ENCODE measurements around the gene FAM171A1.

The FAM171A1 gene

DNA sequence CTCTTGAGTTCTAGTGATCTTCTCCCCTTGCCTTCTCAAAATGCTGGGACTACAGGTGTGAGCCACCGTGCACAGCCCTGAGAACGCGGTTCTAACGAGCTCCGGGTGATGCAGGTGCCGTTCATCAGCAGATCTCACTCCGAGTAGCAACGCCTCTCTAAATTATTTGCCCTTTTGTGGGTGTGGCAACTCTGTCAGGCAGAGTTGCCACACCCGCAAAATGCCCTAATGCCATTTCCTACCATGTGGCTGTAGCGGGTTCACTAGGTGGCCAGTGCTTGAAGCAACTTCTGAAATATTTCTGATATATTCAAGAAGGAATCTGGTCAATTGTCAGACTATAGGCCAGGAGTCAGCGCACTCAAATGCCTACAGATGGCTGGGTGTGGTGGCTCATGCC lies 139.7 kb downstream of the FAM171A1 start:
- H3K9me3 ChIP-seq (ENCODE audit: low read length) = no peaks in the 10 kb centered on the region
- no peak overlapping the region for H3K9ac ChIP-seq (ENCODE audit: low read length)
- no peak overlapping the region for H3K27ac ChIP-seq (ENCODE audit: low read depth, low read length)
- no peaks in the 10 kb centered on the region for H3K4me1 ChIP-seq (ENCODE audit: insufficient read depth, low read length)
- H3K4me3 ChIP-seq (ENCODE audit: low read depth in 1 of 2, low read length in 2 of 2) = no peak overlapping the region
- H3K36me3 ChIP-seq (ENCODE audit: insufficient read depth, low read length) = no peaks in the 10 kb centered on the region
- H3K27me3 ChIP-seq (ENCODE audit: control insufficient read depth in 1 of 2, insufficient read depth in 2 of 2, low read length in 2 of 2) = no peaks in the 10 kb centered on the region

GRCh38 chr10:15230257-15230656 lies 140.8 kb downstream of the FAM171A1 start:
- Histone ChIP-seq H3K9me3 (ENCODE audit: low read length) (no peaks in the 10 kb centered on the region), H3K4me3 (ENCODE audit: low read depth in 1 of 2, low read length in 2 of 2) (no peak overlapping the region), H3K9ac (ENCODE audit: low read length) (no peak overlapping the region), H3K27me3 (ENCODE audit: control insufficient read depth in 1 of 2, insufficient read depth in 2 of 2, low read length in 2 of 2) (no peaks in the 10 kb centered on the region), H3K36me3 (ENCODE audit: insufficient read depth, low read length) (no peaks in the 10 kb centered on the region), H3K4me1 (ENCODE audit: insufficient read depth, low read length) (no peaks in the 10 kb centered on the region), H3K27ac (ENCODE audit: low read depth, low read length) (no peak overlapping the region)

GRCh38 chr10:15229268-15229667 lies 141.8 kb downstream of the FAM171A1 start:
- no peak overlapping the region for H3K4me3 ChIP-seq (ENCODE audit: low read depth in 1 of 2, low read length in 2 of 2)
- no peak overlapping the region for H3K27ac ChIP-seq (ENCODE audit: low read depth, low read length)
- no peaks in the 10 kb centered on the region for H3K4me1 ChIP-seq (ENCODE audit: insufficient read depth, low read length)
- H3K27me3 ChIP-seq (ENCODE audit: control insufficient read depth in 1 of 2, insufficient read depth in 2 of 2, low read length in 2 of 2) = no peaks in the 10 kb centered on the region
- no peaks in the 10 kb centered on the region for H3K36me3 ChIP-seq (ENCODE audit: insufficient read depth, low read length)
- no peaks in the 10 kb centered on the region for H3K9me3 ChIP-seq (ENCODE audit: low read length)
- no peak overlapping the region for H3K9ac ChIP-seq (ENCODE audit: low read length)

GRCh38 chr10:15228426-15228825 lies 142.7 kb downstream of the FAM171A1 start:
- Histone ChIP-seq H3K36me3 (ENCODE audit: insufficient read depth, low read length) (no peaks in the 10 kb centered on the region), H3K27ac (ENCODE audit: low read depth, low read length) (no peak overlapping the region), H3K27me3 (ENCODE audit: control insufficient read depth in 1 of 2, insufficient read depth in 2 of 2, low read length in 2 of 2) (no peaks in the 10 kb centered on the region), H3K4me3 (ENCODE audit: low read depth in 1 of 2, low read length in 2 of 2) (no peak overlapping the region), H3K4me1 (ENCODE audit: insufficient read depth, low read length) (no peaks in the 10 kb centered on the region), H3K9me3 (ENCODE audit: low read length) (no peaks in the 10 kb centered on the region), H3K9ac (ENCODE audit: low read length) (no peak overlapping the region)

DNA sequence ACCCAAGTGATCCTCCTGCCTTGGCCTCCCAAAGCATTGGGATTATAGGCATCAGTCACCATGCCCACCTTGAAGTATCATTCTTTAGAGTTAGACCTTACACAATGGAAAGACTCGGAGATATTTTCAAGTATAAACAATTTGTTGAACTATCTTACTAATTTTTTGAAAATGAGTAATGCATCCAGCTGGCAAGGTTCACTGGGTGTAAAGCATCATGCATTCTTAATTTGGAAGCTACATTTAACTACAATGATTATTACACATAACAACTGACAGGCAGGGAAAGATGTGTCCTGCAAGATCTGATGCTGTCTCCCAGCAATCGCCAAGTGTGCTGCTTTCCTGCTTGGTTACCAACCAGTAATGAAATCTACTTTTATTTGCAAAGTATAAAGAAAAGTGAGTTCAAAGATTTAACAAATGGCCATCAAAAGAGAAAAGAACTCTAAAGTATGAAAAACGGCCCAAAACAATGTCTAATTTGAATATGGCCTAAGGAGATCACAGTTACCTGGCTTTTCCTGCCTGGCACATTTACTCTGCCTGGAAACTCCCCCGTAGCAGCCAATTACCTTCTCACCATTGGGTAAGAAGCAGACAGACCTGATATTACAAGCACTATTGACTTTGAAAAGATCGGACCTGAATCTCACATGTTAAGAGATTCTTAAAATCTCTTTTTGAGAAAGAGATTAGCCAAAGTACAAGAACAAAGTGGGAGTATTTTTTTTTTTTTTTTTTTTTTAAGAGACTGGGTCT lies 143.3 kb downstream of the FAM171A1 start:
- Histone ChIP-seq H3K27me3 (ENCODE audit: control insufficient read depth in 1 of 2, insufficient read depth in 2 of 2, low read length in 2 of 2) (no peaks in the 10 kb centered on the region), H3K9ac (ENCODE audit: low read length) (no peak overlapping the region), H3K4me3 (ENCODE audit: low read depth in 1 of 2, low read length in 2 of 2) (no peak overlapping the region), H3K4me1 (ENCODE audit: insufficient read depth, low read length) (no peaks in the 10 kb centered on the region), H3K27ac (ENCODE audit: low read depth, low read length) (no peak overlapping the region), H3K36me3 (ENCODE audit: insufficient read depth, low read length) (no peaks in the 10 kb centered on the region), H3K9me3 (ENCODE audit: low read length) (no peaks in the 10 kb centered on the region)

DNA sequence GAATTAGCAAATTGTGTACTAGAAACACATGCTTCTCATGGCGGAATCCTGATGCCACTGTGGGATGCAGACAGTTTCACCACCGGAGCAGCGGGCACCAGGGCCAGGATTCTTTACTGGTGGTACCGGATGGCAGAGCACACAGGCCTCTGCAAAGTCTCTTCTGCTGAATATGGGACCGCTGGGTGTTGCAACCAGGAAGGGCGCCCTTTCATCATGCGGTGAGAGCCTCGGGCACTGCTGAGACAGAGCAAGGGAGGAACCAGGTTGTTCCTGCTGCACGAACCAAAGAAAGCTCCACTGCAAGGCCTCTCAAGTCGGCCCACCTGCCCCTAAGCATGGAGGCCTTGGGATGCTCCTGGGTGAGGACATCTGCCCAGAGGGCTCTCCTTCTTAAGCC lies 145.6 kb downstream of the FAM171A1 start:
- H3K4me1 ChIP-seq (ENCODE audit: insufficient read depth, low read length) = no peaks in the 10 kb centered on the region
- H3K9ac ChIP-seq (ENCODE audit: low read length) = no peak overlapping the region
- H3K27ac ChIP-seq (ENCODE audit: low read depth, low read length) = no peak overlapping the region
- H3K36me3 ChIP-seq (ENCODE audit: insufficient read depth, low read length) = no peaks in the 10 kb centered on the region
- H3K9me3 ChIP-seq (ENCODE audit: low read length) = no peaks in the 10 kb centered on the region
- no peaks in the 10 kb centered on the region for H3K27me3 ChIP-seq (ENCODE audit: control insufficient read depth in 1 of 2, insufficient read depth in 2 of 2, low read length in 2 of 2)
- H3K4me3 ChIP-seq (ENCODE audit: low read depth in 1 of 2, low read length in 2 of 2) = no peak overlapping the region

- Histone ChIP-seq H3K4me3 (ENCODE audit: low read depth in 1 of 2, low read length in 2 of 2) (no peak overlapping the region), H3K9me3 (ENCODE audit: low read length) (no peaks in the 10 kb centered on the region), H3K9ac (ENCODE audit: low read length) (no peak overlapping the region), H3K27ac (ENCODE audit: low read depth, low read length) (no peak overlapping the region), H3K36me3 (ENCODE audit: insufficient read depth, low read length) (no peaks in the 10 kb centered on the region), H3K4me1 (ENCODE audit: insufficient read depth, low read length) (no peaks in the 10 kb centered on the region), H3K27me3 (ENCODE audit: control insufficient read depth in 1 of 2, insufficient read depth in 2 of 2, low read length in 2 of 2) (no peaks in the 10 kb centered on the region)
Observed at GRCh38 chr10:15224948-15225347, 146.1 kb downstream of the FAM171A1 start.

GRCh38 chr10:15223174-15223573 lies 147.9 kb downstream of the FAM171A1 start:
- no peaks in the 10 kb centered on the region for H3K36me3 ChIP-seq (ENCODE audit: insufficient read depth, low read length)
- no peak overlapping the region for H3K4me3 ChIP-seq (ENCODE audit: low read depth in 1 of 2, low read length in 2 of 2)
- no peaks in the 10 kb centered on the region for H3K4me1 ChIP-seq (ENCODE audit: insufficient read depth, low read length)
- no peaks in the 10 kb centered on the region for H3K27me3 ChIP-seq (ENCODE audit: control insufficient read depth in 1 of 2, insufficient read depth in 2 of 2, low read length in 2 of 2)
- H3K27ac ChIP-seq (ENCODE audit: low read depth, low read length) = no peak overlapping the region
- no peak overlapping the region for H3K9ac ChIP-seq (ENCODE audit: low read length)
- H3K9me3 ChIP-seq (ENCODE audit: low read length) = no peaks in the 10 kb centered on the region

GRCh38 chr10:15222511-15222910 lies 148.6 kb downstream of the FAM171A1 start:
- H3K27me3 ChIP-seq (ENCODE audit: control insufficient read depth in 1 of 2, insufficient read depth in 2 of 2, low read length in 2 of 2) = no peaks in the 10 kb centered on the region
- no peak overlapping the region for H3K27ac ChIP-seq (ENCODE audit: low read depth, low read length)
- no peaks in the 10 kb centered on the region for H3K36me3 ChIP-seq (ENCODE audit: insufficient read depth, low read length)
- no peaks in the 10 kb centered on the region for H3K9me3 ChIP-seq (ENCODE audit: low read length)
- H3K9ac ChIP-seq (ENCODE audit: low read length) = no peak overlapping the region
- no peak overlapping the region for H3K4me3 ChIP-seq (ENCODE audit: low read depth in 1 of 2, low read length in 2 of 2)
- H3K4me1 ChIP-seq (ENCODE audit: insufficient read depth, low read length) = no peaks in the 10 kb centered on the region

DNA sequence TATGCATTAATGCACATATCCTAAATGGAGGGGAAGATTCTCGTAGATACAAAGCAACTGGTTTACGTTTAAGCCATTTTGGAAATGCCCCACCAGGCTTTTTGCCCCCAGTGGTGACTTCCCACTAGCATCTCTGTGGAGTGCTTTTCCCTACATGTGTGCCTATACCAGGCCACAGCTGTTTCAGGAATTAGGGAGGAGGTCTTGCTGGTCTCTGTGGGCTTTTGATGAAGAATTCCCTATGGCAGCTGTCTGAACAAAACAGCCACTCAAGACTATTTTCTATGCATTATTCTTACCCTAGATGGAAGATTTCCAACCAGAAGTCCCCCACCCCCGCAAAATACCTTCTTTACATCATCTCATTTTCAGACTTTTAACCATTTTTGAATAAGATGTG lies 150.6 kb downstream of the FAM171A1 start:
- no peak overlapping the region for H3K27ac ChIP-seq (ENCODE audit: low read depth, low read length)
- H3K4me3 ChIP-seq (ENCODE audit: low read depth in 1 of 2, low read length in 2 of 2) = no peak overlapping the region
- no peak overlapping the region for H3K9ac ChIP-seq (ENCODE audit: low read length)
- no peaks in the 10 kb centered on the region for H3K27me3 ChIP-seq (ENCODE audit: control insufficient read depth in 1 of 2, insufficient read depth in 2 of 2, low read length in 2 of 2)
- no peaks in the 10 kb centered on the region for H3K4me1 ChIP-seq (ENCODE audit: insufficient read depth, low read length)
- no peaks in the 10 kb centered on the region for H3K36me3 ChIP-seq (ENCODE audit: insufficient read depth, low read length)
- H3K9me3 ChIP-seq (ENCODE audit: low read length) = no peaks in the 10 kb centered on the region

DNA sequence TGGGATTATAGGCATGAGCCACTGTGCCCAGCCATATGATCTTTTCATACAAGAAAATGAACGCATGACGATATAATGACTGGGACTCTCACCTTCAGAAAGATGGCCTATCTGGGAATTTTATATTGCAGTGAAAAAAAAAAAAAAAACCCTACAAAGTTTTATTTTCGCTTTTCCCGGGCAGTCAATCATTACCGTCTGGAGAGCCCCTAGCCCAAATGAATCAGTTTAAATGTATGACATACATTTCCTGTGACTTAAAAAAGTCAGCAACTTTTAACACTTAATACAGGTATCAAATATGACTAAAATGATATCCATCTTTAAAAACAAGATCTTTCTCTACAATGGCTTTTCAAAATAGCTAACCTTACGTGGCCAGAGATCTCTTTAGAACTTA lies 154.4 kb downstream of the FAM171A1 start:
- H3K4me3 ChIP-seq (ENCODE audit: low read depth in 1 of 2, low read length in 2 of 2) = no peak overlapping the region
- H3K4me1 ChIP-seq (ENCODE audit: insufficient read depth, low read length) = no peaks in the 10 kb centered on the region
- no peaks in the 10 kb centered on the region for H3K27me3 ChIP-seq (ENCODE audit: control insufficient read depth in 1 of 2, insufficient read depth in 2 of 2, low read length in 2 of 2)
- no peak overlapping the region for H3K27ac ChIP-seq (ENCODE audit: low read depth, low read length)
- no peaks in the 10 kb centered on the region for H3K9me3 ChIP-seq (ENCODE audit: low read length)
- H3K36me3 ChIP-seq (ENCODE audit: insufficient read depth, low read length) = no peaks in the 10 kb centered on the region
- H3K9ac ChIP-seq (ENCODE audit: low read length) = no peak overlapping the region

GRCh38 chr10:15214237-15214636 lies 156.9 kb downstream of the FAM171A1 start:
- Histone ChIP-seq H3K36me3 (ENCODE audit: insufficient read depth, low read length) (no peaks in the 10 kb centered on the region), H3K27ac (ENCODE audit: low read depth, low read length) (no peak overlapping the region), H3K9ac (ENCODE audit: low read length) (no peak overlapping the region), H3K4me1 (ENCODE audit: insufficient read depth, low read length) (peaks cover 5% of the 10 kb centered on the region), H3K27me3 (ENCODE audit: control insufficient read depth in 1 of 2, insufficient read depth in 2 of 2, low read length in 2 of 2) (no peaks in the 10 kb centered on the region), H3K9me3 (ENCODE audit: low read length) (no peaks in the 10 kb centered on the region), H3K4me3 (ENCODE audit: low read depth in 1 of 2, low read length in 2 of 2) (no peak overlapping the region)
